Brain microvascular endothelial cell (primary cell): Measurements from ENCODE around the gene SYTL1.

Experiments used
- DNase-seq: peaks from one replicate; pipeline ENCODE4 v3.0.0-alpha.2; 2020
- H3K27ac ChIP-seq: fragments of 250-450 bp; sonication (Bioruptor Pico); 2 replicates; pipeline ENCODE4 v1.5.1; 2020; ENCODE audit warnings: mild to moderate bottlenecking, moderate library complexity
- H3K27me3 ChIP-seq: fragments of 250-450 bp; sonication (Bioruptor Pico); replicated peaks from 2 replicates; pipeline ENCODE4 v1.5.1; 2020; ENCODE audit warnings: mild to moderate bottlenecking
- H3K36me3 ChIP-seq: fragments of 250-450 bp; sonication (Bioruptor Pico); replicated peaks from 2 replicates; pipeline ENCODE4 v1.5.1; 2020; ENCODE audit warnings: mild to moderate bottlenecking
- H3K4me3 ChIP-seq: 2 replicates; pipeline ENCODE4 v1.5.1; 2011; ENCODE audit warnings: low read depth, mild to moderate bottlenecking, control low read depth, low read length, moderate library complexity
- CTCF ChIP-seq: IDR thresholded peaks from 2 replicates; pipeline ENCODE4 v1.5.1; 2011; ENCODE audit warnings: low read depth, mild to moderate bottlenecking, moderate library complexity, low read length, control low read depth, inconsistent platforms; ENCODE audit errors: missing control alignments
- in situ Hi-C: cut with HindIII; loops from 2 replicates; pipeline ENCODE4 v1.10.0; 2017; ENCODE audit warnings: low sequenced_read_pairs, low pct_ligation_motif_present

Gene SYTL1

GRCh38 chr1:27403065-27403726, 61.4 kb downstream of the SYTL1 start:
- Histone ChIP-seq H3K36me3 (peaks cover 16% of the 10 kb centered on the region), H3K27me3 (no peaks in the 10 kb centered on the region), H3K27ac (no peak overlapping the region), H3K4me3 (no peak overlapping the region)
- DNase-seq, result no peak
- TF ChIP-seq CTCF, result peak; percentile 55
- in situ Hi-C loops, result loop anchor here (25.0 kb wide), 1 partner anchor 159 kb away; no protein-coding TSS in a partner anchor
